ENCODE results near the gene GAS2L1. TPM values are rescaled to one million over a fixed set of nuclear protein-coding genes. Genes with fewer than 3 reads are reported as not detected.

GAS2L1 gene
- polyA plus RNA-seq, 3 donors = 14.9 to 20.0 (median 15.7) TPM

- no peak overlapping the region for H2AFZ ChIP-seq (ENCODE audit: insufficient read depth, low read depth, low read length, poor library complexity, severe bottlenecking)
Observed at GRCh38 chr22:29348041-29348440, 41.6 kb downstream of the GAS2L1 start.

GRCh38 chr22:29348956-29349355 is 42.5 kb downstream of the GAS2L1 start:
- Histone ChIP-seq H3K4me1 (ENCODE audit: control insufficient read depth in 1 of 2, insufficient read depth in 2 of 2, low read length in 2 of 2) (no peaks in the 10 kb centered on the region), H3K9me3 (replicated peaks in 1 of 2; ENCODE audit: control insufficient read depth in 1 of 2, insufficient read depth in 1 of 2, low read length in 2 of 2) (no peaks in the 10 kb centered on the region), H3K27ac (ENCODE audit: low read depth in 1 of 2, low read length in 2 of 2) (no peak overlapping the region), H3K27me3 (ENCODE audit: control insufficient read depth in 2 of 2, insufficient read depth in 2 of 2, low read length in 2 of 2) (no peaks in the 10 kb centered on the region), H3K4me3 (replicated peaks in 1 of 3; ENCODE audit: low read depth in 2 of 3, low read length in 3 of 3) (no peak overlapping the region), H3K79me2 (ENCODE audit: insufficient read depth, low read length) (no peaks in the 10 kb centered on the region), H3K4me2 (replicated peaks; ENCODE audit: extremely low read depth, low read length, poor library complexity, severe bottlenecking) (no peak overlapping the region), H3K9ac (ENCODE audit: insufficient read depth, low read length, poor library complexity, severe bottlenecking) (no peak overlapping the region), H3K36me3 (replicated peaks in 1 of 2; ENCODE audit: control insufficient read depth in 1 of 2, insufficient read depth in 2 of 2, low read length in 2 of 2) (peaks cover 94 to 100% of the 10 kb centered on the region in 2 donors), H2AFZ (ENCODE audit: insufficient read depth, low read depth, low read length, poor library complexity, severe bottlenecking) (no peak overlapping the region), H4K20me1 (ENCODE audit: insufficient read depth, low read length) (peaks cover 58% of the 10 kb centered on the region)
- Mint-ChIP-seq H3K4me1 (no peaks in the 10 kb centered on the region), H3K36me3 (peaks cover 98 to 100% of the 10 kb centered on the region in 2 donors), H3K4me3 (no peak overlapping the region), H3K27ac (no peak overlapping the region), H3K9me3 (no peaks in the 10 kb centered on the region), H3K27me3 (ENCODE audit: low read depth in 3 of 3) (no peaks in the 10 kb centered on the region)
- no peak for DNase-seq
- WGBS (ENCODE audit: insufficient coverage) = 97% methylated on average over 11 of the region's 18 CpGs
- no peak for TF ChIP-seq CTCF (IDR thresholded peaks at IDR 0.05)
- intact Hi-C loops (cut with micrococcal nuclease) = no loop called here

More at GRCh38 chr22:29348041-29348440, 41.6 kb downstream of the GAS2L1 start:
- peaks cover 97 to 100% of the 10 kb centered on the region in 2 donors for H3K36me3 Mint-ChIP-seq
- no peaks in the 10 kb centered on the region for H3K4me1 ChIP-seq (ENCODE audit: control insufficient read depth in 1 of 2, insufficient read depth in 2 of 2, low read length in 2 of 2)
- H3K27me3 Mint-ChIP-seq (ENCODE audit: low read depth in 3 of 3) = peaks cover 0 to 1% (median 0%) of the 10 kb centered on the region in 3 donors
- H3K36me3 ChIP-seq (replicated peaks in 1 of 2; ENCODE audit: control insufficient read depth in 1 of 2, insufficient read depth in 2 of 2, low read length in 2 of 2) = peaks cover 92 to 100% of the 10 kb centered on the region in 2 donors
- intact Hi-C loops (cut with micrococcal nuclease) = no loop called here
- no peak for DNase-seq
- H3K4me3 ChIP-seq (replicated peaks in 1 of 3; ENCODE audit: low read depth in 2 of 3, low read length in 3 of 3) = no peak overlapping the region
- no peaks in the 10 kb centered on the region for H3K9me3 ChIP-seq (replicated peaks in 1 of 2; ENCODE audit: control insufficient read depth in 1 of 2, insufficient read depth in 1 of 2, low read length in 2 of 2)
- no peak overlapping the region for H3K4me2 ChIP-seq (replicated peaks; ENCODE audit: extremely low read depth, low read length, poor library complexity, severe bottlenecking)
- H3K27ac ChIP-seq (ENCODE audit: low read depth in 1 of 2, low read length in 2 of 2) = no peak overlapping the region
- H3K9me3 Mint-ChIP-seq = no peaks in the 10 kb centered on the region
- H3K79me2 ChIP-seq (ENCODE audit: insufficient read depth, low read length) = no peaks in the 10 kb centered on the region
- WGBS (ENCODE audit: insufficient coverage) = 100% methylated on average over 1 of the region's 2 CpGs
- no peak overlapping the region for H3K4me3 Mint-ChIP-seq
- H3K27me3 ChIP-seq (ENCODE audit: control insufficient read depth in 2 of 2, insufficient read depth in 2 of 2, low read length in 2 of 2) = no peaks in the 10 kb centered on the region
- H3K4me1 Mint-ChIP-seq = no peaks in the 10 kb centered on the region
- H4K20me1 ChIP-seq (ENCODE audit: insufficient read depth, low read length) = peaks cover 57% of the 10 kb centered on the region
- no peak for TF ChIP-seq CTCF (IDR thresholded peaks at IDR 0.05)
- H3K27ac Mint-ChIP-seq = no peak overlapping the region
- no peak overlapping the region for H3K9ac ChIP-seq (ENCODE audit: insufficient read depth, low read length, poor library complexity, severe bottlenecking)

Data from CD14-positive monocyte (primary cell).